COR-L47 (cell line): Measurements from ENCODE around the gene DHRS4.
A peak's percentile ranks its signal among the peaks of the same experiment; 100 is the strongest.
"Not testable (repeated sequence)": the region's sequence is repeated elsewhere in the genome, so short reads cannot be mapped to it uniquely, and the experiment has no call there.

Experiments
- DNase-seq: peaks from one replicate; lab custom pipeline; 2025; lab: John Stamatoyannopoulos, UW

DHRS4 gene

DNA sequence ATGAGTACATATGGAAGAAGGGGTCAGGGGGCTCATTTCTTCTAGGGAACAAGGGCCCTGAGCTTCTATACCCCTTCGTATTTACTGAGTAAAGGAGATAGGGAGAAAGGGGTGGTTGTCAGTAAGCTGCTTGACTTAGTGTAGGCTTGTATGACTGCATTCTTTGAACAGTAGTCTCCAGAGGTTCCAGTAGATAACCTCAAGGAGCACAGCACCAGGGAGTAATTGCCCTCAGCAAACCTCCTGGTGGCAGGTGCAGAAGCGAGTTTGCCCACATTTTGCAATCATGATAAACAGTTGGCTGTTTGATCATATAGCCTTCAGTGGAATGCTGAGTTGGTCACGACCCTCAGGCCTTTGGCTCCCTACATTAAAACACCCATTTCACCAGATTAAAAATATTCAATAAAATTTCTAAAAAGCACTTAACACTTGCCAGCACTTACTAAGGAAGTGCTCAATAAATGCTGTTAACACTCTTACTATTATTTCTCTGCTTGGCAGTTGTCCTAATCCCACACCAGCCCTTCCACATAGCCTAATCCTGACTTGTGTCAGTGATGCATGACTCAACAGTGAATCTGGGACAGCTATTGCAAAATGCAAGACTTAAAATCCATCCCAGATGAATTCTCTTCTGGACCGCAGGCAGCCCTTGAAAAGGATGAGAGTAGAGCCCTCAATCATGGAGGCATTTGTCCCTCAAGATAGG, 31.5 kb downstream of the DHRS4 start:
- no peak for DNase-seq

DNA sequence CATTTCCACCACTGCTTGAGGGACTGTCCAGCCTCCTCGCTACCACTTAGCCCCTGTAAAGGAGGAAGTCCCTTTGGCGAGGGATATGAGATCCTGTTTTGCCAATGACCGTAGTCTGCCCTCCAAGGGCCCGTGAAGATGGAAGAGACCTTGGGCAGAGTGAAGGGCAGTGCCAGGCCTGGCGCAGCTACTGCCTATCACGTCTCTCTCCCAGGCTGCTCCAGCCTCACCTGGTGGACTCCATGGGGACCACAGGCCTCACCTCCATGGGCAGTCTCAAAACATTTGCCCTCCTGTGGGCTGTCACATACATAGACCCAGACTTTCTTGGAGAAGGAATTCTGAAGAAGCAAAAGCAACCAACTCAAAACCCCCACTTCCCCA, 34.6 kb downstream of the DHRS4 start:
- not testable (repeated sequence) for DNase-seq

DNA sequence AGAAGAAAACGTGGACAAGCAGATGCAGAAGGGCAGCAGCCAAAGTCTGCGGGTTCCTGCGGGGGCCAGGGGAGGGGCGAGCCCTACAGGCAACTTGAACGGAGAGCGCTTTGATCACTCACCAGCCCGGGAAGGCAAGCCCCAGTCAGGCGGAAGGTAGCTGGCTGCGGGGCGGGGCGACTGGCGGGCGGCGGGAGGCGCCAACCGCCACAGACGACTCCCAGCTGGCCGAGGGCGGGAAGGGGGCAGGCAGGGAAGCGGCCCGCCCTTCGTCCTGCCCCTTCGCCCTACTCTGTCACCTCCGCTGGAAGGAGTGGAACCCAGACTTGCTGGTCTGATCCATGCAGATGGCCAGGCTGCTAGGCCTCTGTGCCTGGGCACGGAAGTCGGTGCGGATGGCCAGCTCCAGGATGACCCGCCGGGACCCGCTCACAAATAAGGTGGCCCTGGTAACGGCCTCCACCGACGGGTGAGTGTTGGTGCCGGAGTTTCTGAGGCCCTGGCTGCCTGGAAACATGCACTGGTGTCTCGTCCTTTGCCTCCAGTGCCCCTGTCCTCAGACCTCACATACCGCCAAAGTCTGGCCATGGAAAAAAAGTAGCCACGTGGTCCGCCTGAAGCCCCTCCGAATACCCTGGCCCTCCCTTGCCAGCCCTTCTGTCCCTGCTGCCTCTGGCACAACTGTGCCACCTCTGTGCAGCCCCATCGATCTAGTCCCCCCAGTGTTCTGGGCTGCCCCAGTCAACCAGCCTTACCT, 35.2 kb downstream of the DHRS4 start, which contains the start of gene DHRS4L2:
DHRS4L2 (plus strand) TSS at position 323 of the 757 bp plus-strand sequence; CDS start at position 342, 19 bp downstream.
- not testable (repeated sequence) for DNase-seq

DNA sequence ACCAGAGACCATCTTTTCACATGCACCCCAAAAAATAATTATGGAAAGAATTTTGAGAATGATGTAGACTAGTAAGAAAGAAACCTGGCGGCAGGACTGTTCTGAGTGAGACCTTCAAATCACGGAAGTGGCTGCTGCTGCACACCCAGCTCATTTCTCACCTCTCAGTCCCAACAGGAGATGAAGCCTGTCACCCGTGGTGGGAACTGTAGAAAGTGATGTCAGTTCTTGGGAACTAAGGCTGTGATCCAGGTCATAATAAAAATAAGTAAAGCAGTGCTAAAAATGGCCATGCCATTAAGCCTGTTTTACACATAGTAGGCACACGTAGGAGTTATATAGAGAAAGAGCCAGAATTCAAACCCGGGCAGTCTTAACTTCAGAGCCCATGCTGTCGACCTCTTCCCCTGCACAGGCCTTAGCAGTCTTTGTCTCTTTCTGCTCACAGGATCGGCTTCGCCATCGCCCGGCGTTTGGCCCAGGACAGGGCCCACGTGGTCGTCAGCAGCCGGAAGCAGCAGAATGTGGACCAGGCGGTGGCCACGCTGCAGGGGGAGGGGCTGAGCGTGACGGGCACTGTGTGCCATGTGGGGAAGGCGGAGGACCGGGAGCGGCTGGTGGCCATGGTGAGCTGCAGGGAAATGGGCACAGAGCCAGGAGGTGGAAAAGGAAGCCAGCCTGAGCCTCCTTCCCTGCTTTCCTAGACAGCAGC, 36.3 kb downstream of the DHRS4 start:
- peak; percentile 70 for DNase-seq

DNA sequence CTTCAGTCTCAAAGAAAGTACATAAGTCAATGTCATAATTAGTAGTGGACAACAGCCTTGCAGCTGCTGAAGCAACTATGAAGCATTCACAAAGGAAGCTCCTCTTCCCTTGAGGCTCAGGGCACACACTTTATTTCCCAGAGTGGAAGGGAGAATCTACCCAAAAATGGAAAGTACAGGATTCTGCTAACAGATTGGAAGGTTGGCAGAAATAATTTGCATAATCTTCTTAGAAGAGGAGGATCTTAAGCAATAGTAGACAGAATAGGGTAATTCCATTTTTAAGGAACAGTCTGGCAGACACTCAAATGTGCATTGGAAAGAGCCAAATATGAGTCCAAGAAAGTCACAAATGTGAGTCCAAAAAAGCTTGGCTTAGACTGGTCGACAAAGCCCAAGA, 37.4 kb downstream of the DHRS4 start:
- not testable (repeated sequence) for DNase-seq

DNA sequence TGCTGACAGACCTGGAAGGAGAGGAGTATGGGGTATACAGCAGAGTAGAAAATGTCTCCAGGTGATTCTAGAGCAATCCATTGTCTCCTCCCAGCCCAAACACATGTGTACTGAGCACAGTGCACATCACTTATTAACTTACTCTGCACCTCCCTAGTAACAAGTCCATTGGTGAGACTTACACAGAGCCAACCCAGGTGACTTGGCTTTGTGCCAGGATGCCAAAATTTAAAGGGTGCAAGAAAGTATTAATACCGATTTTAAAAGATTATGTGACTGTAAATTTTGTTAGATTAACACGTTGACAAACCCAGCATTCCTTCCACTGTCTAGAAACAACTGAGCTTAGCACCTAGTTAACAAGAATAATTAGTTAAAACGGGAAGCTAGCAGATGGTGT, 39.5 kb downstream of the DHRS4 start:
- not testable (repeated sequence) for DNase-seq

DNA sequence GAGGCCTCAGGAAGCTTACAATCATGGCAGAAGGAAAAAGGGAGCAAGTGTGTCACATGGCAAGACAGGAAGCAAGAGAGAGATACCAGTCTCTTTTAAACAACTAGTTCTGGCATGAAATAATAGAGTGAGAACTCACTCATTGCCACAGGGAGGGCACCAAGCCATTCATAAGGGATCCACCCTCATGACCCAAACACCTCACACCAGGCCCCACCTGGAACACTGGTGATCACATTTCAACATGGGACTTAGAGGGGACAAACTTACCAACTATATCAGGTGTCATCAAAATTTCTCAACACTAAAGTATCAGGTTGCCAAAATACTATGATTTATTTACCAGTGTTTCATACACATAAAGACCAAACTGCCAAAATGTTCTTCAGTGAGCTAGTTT, 42.4 kb downstream of the DHRS4 start:
- not testable (repeated sequence) for DNase-seq

DNA sequence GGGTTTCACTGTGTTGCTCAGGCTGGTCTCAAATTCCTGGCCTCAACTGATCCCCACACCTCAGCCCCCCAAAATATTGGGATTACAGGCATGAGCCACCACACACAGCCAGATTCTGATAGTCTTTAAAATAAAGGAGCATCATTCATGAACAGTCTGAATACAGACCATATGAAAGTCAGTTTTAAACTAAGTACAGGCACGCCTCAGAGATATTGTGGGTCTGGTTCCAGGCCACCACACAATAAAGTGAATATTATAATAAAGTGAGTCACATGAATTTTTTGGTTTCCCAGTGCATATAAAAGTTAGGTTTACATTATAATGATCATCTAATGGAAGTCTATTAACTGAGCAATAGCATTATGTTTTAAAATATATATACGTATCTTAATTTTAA, 43.3 kb downstream of the DHRS4 start:
- DNase-seq = not testable (repeated sequence)

DNA sequence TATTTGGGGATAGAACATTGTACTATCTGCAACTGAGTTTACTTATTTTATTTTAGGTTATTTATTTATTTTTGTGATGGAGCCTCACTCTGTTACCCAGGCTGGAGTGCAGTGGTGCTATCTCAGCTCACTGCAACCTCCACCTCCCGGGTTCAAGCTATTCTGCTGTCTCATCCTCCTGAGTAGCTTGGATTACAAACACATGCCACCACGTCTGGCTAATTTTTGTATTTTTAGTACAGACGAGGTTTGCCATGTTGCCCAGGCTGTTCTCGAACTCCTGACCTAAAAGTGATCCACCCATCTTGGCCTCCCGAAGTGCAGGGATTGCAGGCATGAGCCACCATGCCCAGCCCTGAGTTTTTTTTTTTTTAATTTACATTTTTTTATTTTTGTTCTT, 46.1 kb downstream of the DHRS4 start:
- not testable (repeated sequence) for DNase-seq

DNA sequence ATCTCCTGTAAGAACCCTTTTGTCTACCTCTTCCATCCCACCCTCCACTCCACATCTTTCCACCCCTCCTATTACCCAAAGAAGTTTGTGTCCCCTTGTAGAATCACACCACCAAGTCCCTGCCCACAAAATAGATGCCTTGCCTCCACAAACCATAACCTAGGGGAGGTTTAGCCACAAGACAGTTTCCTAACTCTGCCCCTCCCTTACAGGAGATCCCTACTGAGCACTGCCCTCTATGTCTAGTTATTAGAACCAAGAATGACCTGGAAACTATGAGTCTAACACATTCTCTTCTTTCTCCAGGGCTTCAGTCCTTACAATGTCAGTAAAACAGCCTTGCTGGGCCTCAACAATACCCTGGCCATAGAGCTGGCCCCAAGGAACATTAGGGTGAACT, 47.5 kb downstream of the DHRS4 start:
- not testable (repeated sequence) for DNase-seq

DNA sequence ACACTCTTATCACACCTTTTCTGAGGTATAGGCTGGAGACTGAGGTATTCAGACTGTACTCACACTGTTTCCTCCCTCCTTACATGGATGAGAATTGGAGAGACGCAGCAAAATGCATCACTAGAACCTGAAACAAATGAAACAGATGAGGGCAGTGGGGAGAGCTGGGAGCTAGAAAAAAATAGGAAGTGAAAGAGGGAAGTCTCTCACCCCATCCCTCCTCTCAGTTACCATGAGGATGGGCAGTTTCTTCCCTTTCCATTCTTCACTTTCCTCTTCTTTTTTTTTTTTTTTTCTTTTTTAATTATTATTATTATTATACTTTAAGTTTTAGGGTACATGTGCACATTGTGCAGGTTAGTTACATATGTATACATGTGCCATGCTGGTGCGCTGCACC, 48.1 kb downstream of the DHRS4 start:
- not testable (repeated sequence) for DNase-seq

DNA sequence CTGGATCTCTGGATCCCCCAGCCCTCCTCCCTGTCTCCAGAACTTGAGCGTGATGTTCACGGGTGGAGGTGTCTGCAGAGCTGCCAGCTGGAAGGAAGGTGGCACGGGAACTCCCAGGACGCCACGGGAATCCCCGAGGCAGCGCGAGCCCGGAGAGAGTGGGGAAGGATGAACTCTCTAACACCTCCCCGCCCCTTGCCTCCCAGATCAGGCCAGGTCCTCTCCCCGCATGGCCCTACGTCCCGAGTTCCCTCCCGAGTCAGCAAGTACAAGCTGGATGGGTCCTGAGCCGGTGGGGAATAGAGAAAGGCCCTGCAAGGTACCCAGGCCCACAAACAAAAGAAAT, 52.9 kb downstream of the DHRS4 start:
- DNase-seq = not testable (repeated sequence)

DNA sequence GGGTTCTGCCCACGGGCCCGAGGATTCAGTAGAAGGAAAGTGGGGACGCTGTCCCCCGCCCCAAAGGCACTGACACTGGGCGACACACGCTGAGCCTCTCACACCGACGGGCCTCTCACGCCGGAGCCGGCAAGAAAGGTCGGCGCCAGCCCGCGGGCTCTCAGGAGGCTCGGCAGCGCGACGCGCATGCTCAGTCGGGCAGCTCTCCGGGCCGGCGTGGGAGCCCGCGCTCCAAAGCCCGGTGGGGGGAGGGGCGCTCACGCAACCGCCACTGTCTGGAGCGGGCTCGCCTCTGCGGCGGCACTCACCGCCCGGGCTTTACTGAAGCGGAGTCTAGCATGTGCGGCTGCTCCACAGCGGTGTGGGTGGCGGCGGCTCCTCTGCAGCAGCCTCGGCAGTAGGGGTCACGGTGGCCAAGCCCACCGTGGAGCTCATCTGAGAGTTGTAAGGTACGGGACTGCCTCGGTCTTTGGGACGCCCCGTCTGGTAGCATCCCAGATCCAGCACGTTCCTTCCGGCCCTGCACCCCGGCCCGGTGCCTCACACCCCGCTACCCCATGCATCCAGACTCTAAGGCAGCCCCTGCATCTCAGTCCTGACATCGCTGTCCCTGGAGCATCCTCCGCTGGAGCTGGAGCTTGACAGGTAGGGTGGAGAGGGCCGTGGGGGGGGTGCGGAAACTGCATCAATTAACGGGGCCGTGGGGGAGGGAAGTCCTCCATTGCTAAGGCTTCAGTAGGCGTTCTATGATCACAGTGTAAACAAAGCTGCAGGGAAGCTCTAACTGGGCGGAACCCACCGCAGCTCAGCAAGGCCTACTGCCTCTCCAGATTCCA, 53.5 kb downstream of the DHRS4 start:
- DNase-seq = peak; percentile 71

DNA sequence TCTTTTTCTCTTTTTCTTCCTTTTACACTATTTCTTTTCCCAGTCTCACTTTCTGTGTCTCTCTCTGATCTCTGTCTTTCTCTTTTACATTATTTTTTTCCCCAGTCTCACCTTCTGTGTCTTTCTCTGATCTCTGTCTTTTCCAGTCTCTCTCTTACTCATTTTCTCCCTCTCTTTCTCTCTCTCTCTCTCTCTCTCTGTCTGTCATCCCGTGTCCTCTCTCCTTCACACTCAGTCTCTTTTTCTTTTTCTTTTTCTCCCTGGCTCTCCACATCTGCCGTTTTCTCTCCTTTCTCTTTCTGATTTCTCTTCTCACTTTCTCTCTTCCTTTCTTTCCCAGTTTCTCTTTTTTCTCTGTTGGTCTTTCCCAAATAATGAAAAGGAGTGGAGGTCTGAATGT, 57.5 kb downstream of the DHRS4 start:
- DNase-seq = no peak

DNA sequence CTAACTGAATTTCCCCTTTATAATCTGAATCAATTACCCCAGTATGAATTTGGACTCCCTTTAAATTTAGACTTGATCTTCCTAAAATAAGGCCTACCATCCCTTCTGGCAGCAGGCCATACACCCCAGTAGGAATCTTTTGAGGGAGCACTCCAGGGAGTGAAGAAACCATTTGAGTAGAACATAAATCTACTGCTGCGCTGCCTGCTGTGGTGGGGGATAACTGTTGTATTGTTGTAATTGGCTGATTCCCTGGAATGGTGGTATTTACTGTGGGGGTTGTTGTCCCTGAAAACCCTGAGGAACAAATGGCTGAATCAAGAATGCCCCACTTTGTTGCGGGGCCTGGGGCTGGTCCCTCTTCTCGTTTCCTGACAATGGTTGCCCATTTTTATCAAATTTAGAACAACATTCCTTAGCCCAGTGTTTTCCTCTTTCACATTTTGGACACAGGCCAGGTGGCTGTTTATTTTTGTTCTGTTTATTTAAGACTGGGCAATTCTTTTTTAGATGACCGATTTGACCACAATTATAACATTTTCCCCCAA, 59.2 kb downstream of the DHRS4 start:
- DNase-seq = peak; percentile 75

DNA sequence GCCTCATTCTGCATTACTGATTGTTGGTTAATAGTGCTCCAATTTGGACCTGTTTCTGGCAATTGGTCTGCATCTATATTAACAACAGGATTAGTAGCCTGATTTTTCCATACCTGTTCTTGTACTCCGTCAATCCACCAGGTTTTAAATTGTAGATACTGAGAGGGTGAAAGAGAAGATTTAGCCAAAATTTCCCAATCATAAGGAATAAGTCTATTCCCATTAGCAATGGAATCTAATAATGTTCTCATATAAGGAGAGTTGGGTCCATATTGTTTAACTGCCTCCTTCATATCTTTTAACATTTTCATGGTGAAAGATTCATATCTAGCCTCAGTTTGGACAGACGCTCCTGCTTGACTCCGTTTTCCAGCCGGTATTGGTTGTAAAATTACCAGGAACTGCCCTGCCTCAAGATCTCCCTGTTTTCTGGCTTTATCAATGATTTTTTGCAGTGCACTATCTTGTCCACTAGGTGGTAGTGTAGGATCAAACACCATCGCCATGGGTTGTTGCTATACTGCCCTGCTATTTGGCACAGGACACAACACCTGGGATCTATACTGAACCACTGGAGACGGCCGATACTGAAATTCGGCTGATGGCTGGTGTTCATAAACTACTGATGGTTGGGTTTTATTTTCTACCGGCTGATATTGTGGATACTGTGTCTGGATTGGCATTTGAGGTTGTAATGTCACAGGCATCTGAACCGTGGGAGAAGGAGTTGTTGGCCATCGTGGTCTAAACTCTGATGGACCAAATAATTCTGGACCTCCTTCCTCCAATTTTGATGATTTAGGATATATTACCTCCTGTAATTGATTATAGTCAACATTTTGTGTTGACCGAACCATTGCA, 60.3 kb downstream of the DHRS4 start:
- DNase-seq = peak; percentile 53

DNA sequence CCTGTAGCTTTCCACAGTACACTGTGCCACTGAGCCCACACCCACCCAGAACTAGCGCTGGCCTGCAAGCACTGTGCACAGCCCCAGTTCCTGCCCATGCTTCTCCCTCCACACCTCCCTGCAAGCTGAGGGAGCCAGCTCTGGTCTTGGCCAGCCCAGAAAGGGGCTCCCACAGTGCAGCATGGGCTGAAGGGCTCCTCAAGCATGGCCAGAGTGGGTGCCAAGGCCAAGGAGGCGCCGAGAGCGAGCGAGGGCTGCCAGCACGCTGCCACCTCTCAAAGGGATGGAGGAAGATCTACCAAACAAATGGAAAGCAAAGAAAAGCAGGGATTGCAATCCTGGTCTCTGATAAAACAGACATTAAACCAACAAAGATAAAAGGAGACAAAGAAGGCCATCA, 62.2 kb downstream of the DHRS4 start:
- not testable (repeated sequence) for DNase-seq
